NCI-H128 (cell line): ENCODE data around the gene PERM1.

ENCODE experiments used
- DNase-seq: peaks from one replicate; lab custom pipeline; 2025; ENCODE audit not compliant: unreplicated experiment; lab: John Stamatoyannopoulos, UW

Gene PERM1

DNA sequence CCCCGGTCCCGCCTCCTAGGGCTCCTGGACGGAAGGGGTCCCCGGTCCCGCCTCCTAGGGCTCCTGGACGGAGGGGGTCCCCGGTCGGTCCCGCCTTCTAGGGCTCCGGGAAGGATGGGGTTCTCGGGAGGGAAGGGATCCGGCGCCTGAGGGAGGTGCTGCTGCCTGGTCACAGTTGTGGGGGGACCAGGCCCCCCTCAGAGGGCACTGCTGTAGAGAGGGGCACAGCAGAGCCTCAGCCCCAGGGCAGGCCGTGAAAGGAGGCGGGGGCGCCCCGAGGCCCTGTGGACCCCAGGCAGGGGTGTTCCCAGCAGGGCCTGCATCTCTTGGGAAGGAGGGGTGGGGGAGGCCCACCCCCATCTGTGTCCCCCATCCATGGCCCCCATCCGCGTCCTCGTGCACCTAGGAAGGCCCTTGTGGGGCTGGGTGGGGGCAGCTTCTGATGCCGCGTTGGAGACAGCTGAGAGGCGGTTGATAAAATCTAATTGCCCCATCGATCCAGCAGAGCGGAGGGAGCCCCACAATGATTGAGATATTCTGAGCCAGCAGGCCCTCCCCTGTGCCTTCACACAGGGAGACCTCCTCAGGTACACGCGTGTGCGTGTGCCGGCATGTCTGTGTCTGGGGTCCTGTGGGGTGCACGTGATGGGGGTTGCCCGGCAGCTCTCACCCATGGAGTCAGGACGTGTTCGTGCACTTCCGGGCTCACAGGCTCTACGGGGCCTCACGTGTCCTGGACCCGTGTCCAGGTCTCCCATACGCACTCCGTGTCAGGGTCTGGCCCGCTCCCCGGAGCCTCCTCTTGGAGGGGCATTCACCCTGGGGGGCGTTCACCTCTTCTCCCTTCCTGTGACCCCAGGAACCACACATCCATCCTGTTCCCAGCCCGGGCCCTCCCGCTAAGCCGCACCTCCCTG is 45.3 kb downstream of the PERM1 start:
- no peak for DNase-seq

- DNase-seq = peak; percentile 73
Observed at GRCh38 chr1:935751-936231, 46.1 kb downstream of the PERM1 start.

DNA sequence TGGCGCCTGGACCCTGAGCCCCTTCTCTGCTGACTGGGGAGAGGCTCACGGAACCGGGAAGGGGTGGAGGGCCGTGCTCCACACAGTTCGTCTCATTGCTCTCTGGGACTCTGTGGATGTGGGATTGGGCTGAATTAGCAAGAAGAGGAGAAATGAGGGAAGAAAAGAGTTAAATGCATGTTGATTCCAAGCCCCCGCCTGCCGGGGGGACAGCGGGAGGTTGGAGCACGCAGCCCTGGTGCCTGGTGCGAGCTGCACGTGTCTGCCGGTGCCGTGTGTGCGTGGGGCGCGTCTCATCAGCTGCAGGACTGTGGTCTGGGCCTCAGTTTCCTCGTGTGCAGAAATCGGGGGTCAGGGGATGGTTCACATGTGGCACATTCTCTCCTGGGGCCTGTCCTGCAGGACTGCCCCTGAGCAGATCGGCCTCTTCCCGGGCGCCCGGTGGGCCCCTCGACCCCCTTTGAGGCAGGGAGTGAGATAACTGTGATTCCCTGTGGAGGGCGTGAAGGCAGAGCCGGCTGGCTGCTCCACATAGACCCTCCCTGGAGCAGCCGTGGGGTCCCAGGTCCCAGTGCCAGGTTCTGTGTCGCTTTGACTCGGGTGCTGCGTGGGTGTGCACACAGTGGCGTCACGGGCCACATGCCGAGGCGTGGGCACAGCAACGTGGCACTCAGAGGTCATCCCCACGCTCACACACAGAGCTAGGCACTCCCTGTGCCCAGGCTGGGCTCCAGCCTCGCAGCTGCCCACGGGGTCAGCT is 46.7 kb downstream of the PERM1 start:
- no peak for DNase-seq

DNA sequence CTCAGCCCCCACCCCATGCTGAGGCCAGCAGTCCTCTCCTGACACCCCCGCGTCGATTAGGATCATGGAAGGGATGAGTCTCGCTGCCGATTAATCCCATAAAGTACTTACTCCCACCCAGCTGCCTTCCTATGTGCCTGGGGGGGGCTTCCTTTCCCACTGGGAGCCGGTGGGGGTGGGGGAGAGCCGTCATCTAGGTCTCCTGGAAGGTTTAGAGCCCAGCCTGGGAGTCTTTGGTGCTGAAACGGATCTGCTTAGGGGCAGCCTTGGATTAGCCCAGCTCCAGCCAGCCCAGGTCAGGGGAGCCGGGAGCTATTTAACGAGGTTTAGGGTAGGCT is 48.3 kb downstream of the PERM1 start:
- DNase-seq = no peak

DNA sequence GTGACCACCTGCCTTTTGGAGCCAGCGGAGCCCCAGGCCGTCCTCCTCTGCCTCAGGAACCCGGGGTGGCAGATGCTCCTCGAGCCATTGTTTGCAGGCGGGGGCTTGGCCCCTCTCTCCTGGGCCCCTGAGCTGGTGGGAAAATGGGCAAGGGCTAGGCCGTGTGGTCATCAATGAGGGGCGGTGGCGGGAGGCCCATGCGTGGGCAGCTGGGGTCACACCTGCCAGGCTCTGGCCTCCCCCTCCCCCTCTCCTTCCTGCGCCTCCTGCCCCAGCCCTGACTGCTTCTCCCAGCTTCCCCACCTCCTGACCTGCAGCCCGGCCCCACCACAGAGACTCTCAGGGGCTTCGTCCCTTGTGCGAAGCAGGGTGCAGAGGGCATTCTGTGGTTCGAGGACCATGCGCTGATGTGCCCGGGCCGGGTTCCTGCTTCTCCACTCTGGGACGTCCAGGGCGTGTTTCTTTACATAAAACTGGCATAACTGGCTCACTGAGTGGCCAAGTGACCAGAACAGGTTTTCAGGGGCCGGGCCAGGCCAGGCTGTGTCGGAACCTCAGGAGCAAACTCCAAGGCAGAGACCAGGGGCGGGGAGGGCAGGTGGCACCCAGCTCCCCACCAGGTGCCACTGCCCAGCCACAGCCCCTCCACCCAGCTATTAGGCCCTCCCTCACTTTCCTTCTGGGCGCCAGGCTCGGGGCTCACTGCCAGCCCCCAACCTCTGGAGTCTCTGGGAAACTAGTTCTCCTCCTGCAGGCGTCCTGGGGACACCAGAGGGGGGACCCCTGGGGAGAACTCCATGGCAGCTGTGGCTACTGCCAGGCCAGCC is 48.9 kb downstream of the PERM1 start:
- DNase-seq = no peak

DNA sequence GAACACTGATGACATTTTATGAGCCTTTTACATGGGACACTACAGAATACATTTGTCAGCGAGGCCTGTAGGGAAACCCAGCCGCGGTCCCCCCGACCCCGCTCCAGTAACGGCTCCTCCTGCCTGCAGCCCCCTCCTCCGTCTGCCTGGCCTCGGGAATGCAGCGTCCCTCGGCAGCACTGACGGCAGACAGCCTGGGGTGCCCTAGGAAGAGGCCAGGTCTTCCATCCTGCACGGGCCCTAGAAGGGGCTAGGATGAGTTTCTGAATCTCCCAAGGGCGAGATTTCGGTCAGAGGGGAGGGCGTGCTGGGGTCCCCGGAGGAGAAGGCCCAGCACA is 49.8 kb downstream of the PERM1 start:
- no peak for DNase-seq

DNA sequence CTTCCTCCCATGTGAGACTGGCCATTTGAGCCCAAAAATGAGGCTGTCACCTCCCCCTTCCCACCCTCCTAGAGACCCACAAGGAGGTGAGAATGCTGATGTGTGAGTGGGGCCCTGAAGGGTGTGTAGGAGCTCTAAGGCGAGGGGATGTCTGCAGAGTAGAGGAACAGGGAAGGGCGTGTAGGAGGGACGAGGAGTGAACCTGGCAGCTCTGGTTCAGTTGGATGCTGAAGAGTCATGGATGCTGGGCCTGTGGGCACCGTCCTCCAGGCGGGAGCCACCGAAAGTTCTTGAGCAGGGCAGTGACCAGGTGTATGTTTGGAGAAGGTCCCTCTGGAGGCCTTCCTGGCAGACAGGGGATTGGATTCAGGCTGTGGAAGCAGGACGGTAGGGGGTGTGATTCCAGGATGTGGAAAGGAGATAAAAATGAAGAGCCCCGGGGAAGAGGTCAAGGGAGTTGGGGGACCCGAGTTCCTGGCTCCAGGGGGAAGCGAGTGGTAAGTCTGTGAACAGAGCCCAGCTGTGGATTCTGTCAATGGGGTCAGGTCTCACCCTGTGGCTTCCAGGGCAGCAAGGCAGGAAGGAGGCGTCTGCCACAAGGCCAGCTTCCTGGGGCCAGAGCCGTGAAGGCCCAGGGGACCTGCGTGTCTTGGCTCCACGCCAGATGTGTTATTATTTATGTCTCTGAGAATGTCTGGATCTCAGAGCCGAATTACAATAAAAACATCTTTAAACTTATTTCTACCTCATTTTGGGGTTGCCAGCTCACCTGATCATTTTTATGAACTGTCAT is 50.3 kb downstream of the PERM1 start:
- DNase-seq = no peak

GRCh38 chr1:930633-931138 is 51.2 kb downstream of the PERM1 start:
- no peak for DNase-seq

- DNase-seq = no peak
Observed at GRCh38 chr1:929712-930632, 51.9 kb downstream of the PERM1 start.

- no peak for DNase-seq
Observed at GRCh38 chr1:928825-929661, 52.9 kb downstream of the PERM1 start.

DNA sequence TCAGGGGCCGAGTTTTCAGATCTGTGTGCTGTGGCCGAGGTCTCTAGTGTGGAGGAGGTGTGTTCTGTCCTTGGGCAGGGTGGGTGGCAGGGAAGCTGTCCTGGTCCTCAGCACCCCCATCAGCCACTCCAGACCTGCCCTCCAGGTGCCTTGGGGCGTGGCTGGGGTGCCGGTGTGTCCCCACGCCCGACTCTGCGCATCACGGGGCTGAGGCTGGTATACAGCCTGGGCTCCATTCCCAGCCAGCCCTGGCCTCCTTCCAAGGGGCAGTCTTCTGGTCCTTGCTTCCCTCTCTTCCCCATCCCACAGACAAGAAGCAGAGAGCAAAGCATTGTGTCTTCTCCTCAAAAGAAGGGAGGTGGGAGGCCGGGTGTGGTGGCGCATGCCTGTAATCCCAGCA is 54.1 kb downstream of the PERM1 start:
- DNase-seq = no peak

DNA sequence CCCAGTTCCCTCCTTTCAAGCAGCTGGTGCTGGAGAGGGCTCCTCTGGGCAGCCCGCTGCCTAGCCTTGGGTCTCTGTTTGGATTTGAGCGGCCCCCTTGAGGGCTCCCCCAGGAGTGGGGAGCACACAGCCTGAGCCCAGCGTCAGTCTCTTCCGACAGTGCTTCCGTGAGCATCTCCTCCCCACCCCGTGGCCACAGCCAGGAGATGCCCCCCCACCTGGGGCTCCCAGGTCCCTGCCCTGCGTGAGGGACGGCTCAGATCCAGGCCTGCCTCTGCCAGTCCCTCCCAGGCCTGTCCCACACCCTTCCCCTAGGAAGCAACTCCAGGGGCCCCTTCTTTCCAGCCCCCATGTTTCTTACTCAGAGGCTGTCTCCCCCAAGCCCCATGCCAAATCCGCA is 54.7 kb downstream of the PERM1 start:
- no peak for DNase-seq

GRCh38 chr1:925561-926421 is 56.1 kb downstream of the PERM1 start:
- no peak for DNase-seq
